G401 (cell line): ENCODE measurements around the gene RALA. TPM values are rescaled to one million over a fixed set of nuclear protein-coding genes. Genes with fewer than 3 reads are reported as not detected.

Source experiments
- DNase-seq: peaks from one replicate; pipeline ENCODE4 v3.0.0-alpha.2; 2015; ENCODE audit warnings: low spot score
- in situ Hi-C: cut with HindIII; loops from 2 replicates; pipeline ENCODE4 v1.10.0; 2016; ENCODE audit warnings: low sequenced_read_pairs, mixed read lengths
- total RNA-seq: library from RNA; depleted of rRNA; stranded (reverse); fragments of >200 nt; shearing (Covaris generic); gene quantifications from 2 replicates; pipeline ENCODE4 v1.2.3, GENCODE V29; 2014

Gene RALA
- total RNA-seq, 1 experiment from 2014 or later = 39.8 TPM

GRCh38 chr7:39609113-39609934, 14.0 kb upstream of the RALA start:
- no peak for DNase-seq
- in situ Hi-C loops = no loop called here

- no peak for DNase-seq
- in situ Hi-C loops = no loop called here
Observed at GRCh38 chr7:39609935-39610263, 13.5 kb upstream of the RALA start.

- DNase-seq = no peak
- in situ Hi-C loops = no loop called here
Observed at GRCh38 chr7:39613577-39613976, 9.8 kb upstream of the RALA start.

- in situ Hi-C loops = no loop called here
- no peak for DNase-seq
Observed at GRCh38 chr7:39614299-39614698, 9.1 kb upstream of the RALA start.

- no peak for DNase-seq
- in situ Hi-C loops = no loop called here
Observed at GRCh38 chr7:39615350-39615975, 7.9 kb upstream of the RALA start.

GRCh38 chr7:39616138-39616537, 7.2 kb upstream of the RALA start:
- DNase-seq = no peak
- in situ Hi-C loops = no loop called here

- no peak for DNase-seq
- in situ Hi-C loops = no loop called here
Observed at GRCh38 chr7:39617005-39617404, 6.4 kb upstream of the RALA start.

- in situ Hi-C loops = no loop called here
- no peak for DNase-seq
Observed at GRCh38 chr7:39618868-39619267, 4.5 kb upstream of the RALA start.

- in situ Hi-C loops = no loop called here
- DNase-seq = no peak
Observed at GRCh38 chr7:39620486-39620885, 2.9 kb upstream of the RALA start.

GRCh38 chr7:39621261-39621660, 2.1 kb upstream of the RALA start:
- no peak for DNase-seq
- in situ Hi-C loops = no loop called here

GRCh38 chr7:39621784-39622411, 1.5 kb upstream of the RALA start:
- in situ Hi-C loops = no loop called here
- DNase-seq = no peak

- in situ Hi-C loops = no loop called here
Observed at GRCh38 chr7:39622609-39623008, 763 bp upstream of the RALA start.

GRCh38 chr7:39623732-39624441, 515 bp downstream of the RALA start:
- in situ Hi-C loops = no loop called here
- peak; percentile 28 for DNase-seq

More at GRCh38 chr7:39622609-39623008, 763 bp upstream of the RALA start:
- peak; percentile 27 for DNase-seq

- in situ Hi-C loops = no loop called here
- DNase-seq = peak; percentile 52
Observed at GRCh38 chr7:39624442-39624807, 1.1 kb downstream of the RALA start.

- in situ Hi-C loops = no loop called here
- DNase-seq = no peak
Observed at GRCh38 chr7:39624935-39625694, 1.7 kb downstream of the RALA start.

GRCh38 chr7:39631736-39632308, 8.4 kb downstream of the RALA start:
- in situ Hi-C loops = no loop called here
- no peak for DNase-seq

- DNase-seq = no peak
- in situ Hi-C loops = no loop called here
Observed at GRCh38 chr7:39633563-39634477, 10.4 kb downstream of the RALA start.

GRCh38 chr7:39634478-39634805, 11.1 kb downstream of the RALA start:
- in situ Hi-C loops = no loop called here

More at GRCh38 chr7:39634478-39634805, 11.1 kb downstream of the RALA start:
- DNase-seq = no peak
